ENCODE measurements around the gene PSKH1. TPM values are rescaled to one million over a fixed set of nuclear protein-coding genes. Genes with fewer than 3 reads are reported as not detected.

The PSKH1 gene
- total and polyA plus RNA-seq, 8 donors: 12.7 to 17.7 (median 15.5) TPM

GRCh38 chr16:67926181-67926750 lies 33.2 kb downstream of the PSKH1 start:
- H3K36me3 ChIP-seq: peaks cover 0 to 5% (median 0%) of the 10 kb centered on the region in 3 donors
- DNase-seq (peak in 5 of 6 donors; percentile 72 to 94 (median 85)), FAIRE-seq (no peak), ATAC-seq (peak; percentile 29 to 72 (median 45))
- H3K27ac ChIP-seq: peak overlapping the region; percentile 70 to 85 (median 80)
- no peak overlapping the region for H3K4me3 ChIP-seq
- WGBS, 2 donors: 20 to 26% methylated on average over 13 of the region's 13 CpGs
- TF ChIP-seq CTCF (IDR thresholded peaks at IDR 0.05): no peak
- no peaks in the 10 kb centered on the region for H3K27me3 ChIP-seq
- H3K4me1 ChIP-seq: peaks cover 0 to 5% (median 4%) of the 10 kb centered on the region in 3 donors
- intact Hi-C loops (cut with DNase I): loop anchor here in 1 of 3 donors (10.0 kb wide), 1 partner anchor 251 kb away; no protein-coding TSS in a partner anchor
- no peaks in the 10 kb centered on the region for H3K9me3 ChIP-seq

GRCh38 chr16:67927131-67927941 lies 34.3 kb downstream of the PSKH1 start:
- ATAC-seq: peak in 3 of 4 donors; percentile 5 to 16 (median 6)
- H3K4me3 ChIP-seq: no peak overlapping the region
- H3K27me3 ChIP-seq: no peaks in the 10 kb centered on the region
- no peaks in the 10 kb centered on the region for H3K9me3 ChIP-seq
- WGBS, 2 donors: 49 to 52% methylated on average over 22 of the region's 22 CpGs
- H3K27ac ChIP-seq: peak overlapping the region; percentile 70 to 85 (median 80)
- H3K4me1 ChIP-seq: peaks cover 0 to 6% (median 5%) of the 10 kb centered on the region in 3 donors
- no peak for FAIRE-seq
- TF ChIP-seq CTCF (IDR thresholded peaks at IDR 0.05): no peak
- H3K36me3 ChIP-seq: peaks cover 0 to 5% (median 0%) of the 10 kb centered on the region in 3 donors
- intact Hi-C loops (cut with DNase I): loop anchor here in 1 of 3 donors (10.0 kb wide), 1 partner anchor 253 kb away; no protein-coding TSS in a partner anchor
- DNase-seq: peak in 5 of 6 donors; percentile 59 to 89 (median 68)

- WGBS, 2 donors: 49 to 61% methylated on average over 7 of the region's 7 CpGs
- intact Hi-C loops (cut with DNase I): loop anchor here in 1 of 3 donors (10.0 kb wide), 1 partner anchor 253 kb away; no protein-coding TSS in a partner anchor
- FAIRE-seq (no peak), ATAC-seq (no peak), DNase-seq (peak in 2 of 6 donors; percentile 47 to 85)
- Histone ChIP-seq H3K4me1 (peaks cover 0 to 9% (median 8%) of the 10 kb centered on the region in 3 donors), H3K27ac (peak overlapping the region in 3 of 4 donors; percentile 80 to 85 (median 81)), H3K4me3 (no peak overlapping the region), H3K36me3 (peaks cover 0 to 5% (median 0%) of the 10 kb centered on the region in 3 donors), H3K27me3 (no peaks in the 10 kb centered on the region), H3K9me3 (no peaks in the 10 kb centered on the region)
- TF ChIP-seq CTCF (IDR thresholded peaks at IDR 0.05): no peak
These were observed 35.1 kb downstream of the PSKH1 start for GRCh38 chr16:67928147-67928546.

- Histone ChIP-seq H3K4me3 (peak overlapping the region in 3 of 4 donors; percentile 43), H3K27ac (peak overlapping the region in 3 of 4 donors; percentile 48 to 81 (median 80)), H3K4me1 (peaks cover 0 to 9% (median 8%) of the 10 kb centered on the region in 3 donors), H3K9me3 (no peaks in the 10 kb centered on the region), H3K36me3 (peaks cover 0 to 5% (median 0%) of the 10 kb centered on the region in 3 donors), H3K27me3 (no peaks in the 10 kb centered on the region)
- FAIRE-seq (no peak), ATAC-seq (peak; percentile 23 to 68 (median 38)), DNase-seq (peak; percentile 80 to 92 (median 84))
- intact Hi-C loops (cut with DNase I): loop anchor here in 1 of 3 donors (10.0 kb wide), 1 partner anchor 254 kb away; no protein-coding TSS in a partner anchor
- 24 to 32% methylated on average over 16 of the region's 16 CpGs for WGBS, 2 donors
- peak; percentile 47 to 75 (median 64) for TF ChIP-seq CTCF (IDR thresholded peaks at IDR 0.05)
These were observed 35.7 kb downstream of the PSKH1 start for GRCh38 chr16:67928561-67929364.

Measured in pancreas (tissue), 10 donors.